Activated CD8-positive, alpha-beta memory T cell treated with anti-CD3 and anti-CD28 coated beads for 24 hours (primary cell): ENCODE measurements around the gene TRIM41.
"Not testable (repeated sequence)": the region's sequence is repeated elsewhere in the genome, so short reads cannot be mapped to it uniquely, and the experiment has no call there.

ENCODE experiments used
- DNase-seq: peaks from one replicate; pipeline ENCODE4 v3.0.0-alpha.2; 2020

Gene TRIM41

DNA sequence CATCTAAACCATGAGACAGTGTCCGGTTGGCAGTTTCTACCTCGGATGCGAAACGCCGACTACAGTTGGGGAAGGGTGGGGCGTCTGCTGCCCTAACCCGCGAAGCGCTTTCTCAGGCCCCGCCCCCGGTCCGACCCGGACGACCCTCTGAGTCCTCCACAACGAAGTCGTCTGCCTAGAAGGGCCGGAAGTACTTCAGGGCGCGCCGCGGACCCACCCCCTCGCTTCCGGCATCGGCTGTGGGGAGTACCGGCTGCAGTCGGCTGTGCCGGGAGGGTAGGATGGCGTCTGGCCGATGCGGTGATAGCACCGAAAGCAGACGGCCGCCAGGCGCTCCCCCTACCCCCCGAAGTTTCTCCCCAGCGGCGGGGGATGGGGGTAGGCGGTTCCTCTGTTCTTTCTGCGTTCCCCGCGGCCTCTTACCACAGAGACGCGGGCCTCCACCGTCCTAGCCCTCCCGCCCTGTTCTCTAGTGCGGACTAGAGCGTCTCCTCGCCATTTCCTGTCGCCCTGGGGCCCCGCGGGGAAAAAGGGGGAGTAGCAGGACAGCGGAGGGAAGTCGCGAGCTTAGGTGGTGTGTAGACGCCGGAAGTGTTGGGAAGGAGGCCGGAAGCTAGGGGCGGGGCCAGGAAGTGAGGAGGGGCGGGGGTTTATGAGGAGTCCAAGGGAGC, at the start of gene TRIM41:
Gene TRIM41 (plus strand): TSS at position 224 of the 671 bp plus-strand sequence. CDS start 719 bp downstream, outside the sequence.
- DNase-seq = peak; percentile 98

DNA sequence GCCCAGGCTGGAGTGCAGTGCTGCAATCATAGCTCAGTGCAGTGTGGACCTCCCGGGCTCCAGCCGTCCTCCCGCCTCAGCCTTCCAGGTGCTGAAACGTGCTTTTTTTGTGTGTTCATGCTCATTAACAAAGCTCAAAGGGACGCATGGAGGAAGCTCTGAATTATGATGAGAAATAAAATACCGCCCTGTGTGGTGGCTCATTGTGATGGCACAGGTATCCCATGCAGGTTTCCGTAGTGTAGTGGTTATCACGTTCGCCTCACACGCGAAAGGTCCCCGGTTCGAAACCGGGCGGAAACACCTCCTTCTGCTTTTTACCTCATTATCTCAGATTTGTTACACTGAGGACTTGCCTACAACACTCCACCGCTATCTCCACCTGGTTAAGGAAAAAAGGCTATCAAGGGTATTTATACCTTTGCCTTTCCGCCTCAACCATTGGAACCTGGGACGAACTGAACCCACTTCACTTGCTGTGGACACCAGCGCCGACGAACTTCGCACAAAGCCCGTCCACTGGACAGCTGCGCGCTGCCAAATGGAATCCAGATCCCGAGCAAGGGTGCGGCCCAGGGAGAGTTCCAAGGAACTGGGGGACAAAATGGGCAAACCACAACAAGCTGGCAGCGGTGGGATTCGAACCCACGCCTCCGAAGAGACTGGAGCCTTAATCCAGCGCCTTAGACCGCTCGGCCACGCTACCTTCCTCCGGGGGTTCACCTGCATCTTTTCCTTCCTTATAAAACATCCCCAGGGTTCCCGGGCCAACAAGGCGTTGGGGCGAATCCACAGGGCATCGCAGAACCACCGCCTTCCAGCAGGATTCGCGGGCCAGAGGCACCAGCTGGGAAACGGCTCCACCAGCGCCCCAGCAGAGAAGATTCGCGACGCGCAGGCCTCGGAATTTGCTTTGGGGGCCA, 49.4 kb upstream of the TRIM41 start:
- DNase-seq = peak; percentile 91

DNA sequence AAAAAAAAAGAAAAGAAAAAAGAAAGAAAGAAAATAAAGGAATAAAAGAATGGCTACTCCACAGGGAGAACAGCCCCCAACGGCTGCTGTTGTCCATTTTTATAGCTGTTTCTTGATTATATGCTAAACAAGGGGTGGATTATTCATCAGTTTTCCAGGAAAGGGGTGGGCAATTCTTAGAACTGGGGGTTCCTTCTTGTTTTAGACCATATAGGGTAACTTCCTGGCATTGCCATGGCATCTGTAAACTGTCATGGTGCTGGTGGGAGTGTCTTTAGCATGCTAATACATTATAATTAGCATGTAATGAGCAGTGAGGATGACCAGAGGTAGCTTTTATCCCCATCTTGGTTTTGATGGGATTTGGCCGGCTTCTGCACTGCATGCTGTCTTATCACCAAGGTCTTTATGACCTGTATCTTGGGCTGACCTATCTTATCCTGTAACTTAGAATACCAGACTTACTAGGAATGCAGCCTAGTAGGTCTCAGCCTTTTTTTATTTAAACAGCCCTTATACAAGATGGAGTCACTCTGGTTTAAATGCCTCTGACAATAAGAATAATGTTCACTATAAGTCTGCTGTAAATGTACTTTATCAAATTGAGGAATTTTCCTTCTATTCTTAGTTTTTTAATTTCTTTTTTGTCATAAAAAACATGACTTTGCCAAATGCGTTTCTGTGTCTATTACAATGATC, 46.7 kb upstream of the TRIM41 start:
- no peak for DNase-seq

DNA sequence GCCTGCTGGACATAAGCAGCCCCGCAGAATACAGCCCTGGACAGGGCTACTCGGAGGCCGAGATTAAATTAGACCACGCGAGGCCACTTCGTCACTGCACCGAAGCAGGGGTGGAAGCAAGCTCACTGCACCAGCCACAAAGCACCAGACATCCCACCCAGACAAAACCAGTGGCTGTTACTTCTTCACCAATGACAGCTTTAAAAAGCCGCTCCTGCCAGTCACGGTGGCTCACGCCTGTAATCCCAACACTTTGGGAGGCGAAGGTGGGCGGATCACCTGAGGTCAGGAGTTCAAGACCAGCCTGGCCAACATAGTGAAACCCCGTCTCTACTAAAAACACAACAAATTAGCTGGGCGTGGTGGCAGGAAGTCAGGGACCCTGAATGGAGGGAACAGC, 45.5 kb upstream of the TRIM41 start:
- DNase-seq = not testable (repeated sequence)

DNA sequence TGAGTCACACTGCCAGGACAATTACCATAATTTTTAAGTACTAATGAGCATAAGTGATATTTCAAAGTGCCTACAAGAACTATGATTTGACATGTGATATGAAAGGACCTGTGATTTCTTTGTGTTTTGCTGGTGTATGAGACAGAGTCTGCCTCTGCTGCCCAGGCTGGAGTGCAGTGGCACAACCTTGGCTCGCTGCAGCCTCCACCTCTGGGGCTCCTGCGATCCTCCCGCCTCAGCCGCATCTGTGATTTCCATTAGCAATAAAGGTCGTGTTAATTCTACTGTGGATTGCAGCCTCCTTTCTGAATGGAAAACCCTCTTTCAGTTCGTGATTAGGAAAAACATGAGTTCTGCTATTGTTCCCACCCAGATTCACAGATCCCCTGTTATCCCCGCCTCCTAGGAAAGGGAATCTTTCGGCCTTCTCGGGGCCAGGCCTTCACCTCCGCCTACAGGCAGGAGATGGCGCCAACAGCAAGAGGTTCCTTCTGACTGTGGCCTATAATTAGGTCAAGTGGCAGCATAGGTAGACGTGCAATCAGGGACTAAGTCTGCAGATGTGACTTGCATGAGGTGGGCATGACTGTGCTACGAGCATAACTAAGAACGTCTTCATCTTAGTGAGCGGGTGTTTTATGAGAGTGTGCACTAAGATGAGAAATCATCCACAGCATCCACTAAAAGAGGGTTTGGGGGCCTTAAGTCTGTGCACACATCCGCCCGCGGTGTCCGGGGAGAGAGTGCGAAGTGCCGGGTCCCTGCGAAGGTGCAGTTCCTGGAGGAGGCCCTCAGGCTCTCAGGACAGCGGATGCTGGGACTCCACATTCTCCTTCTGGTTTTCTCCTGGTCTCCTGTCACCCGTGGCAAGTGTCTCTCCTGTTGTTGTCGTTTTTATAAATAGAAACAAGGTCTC, 41.2 kb upstream of the TRIM41 start:
- DNase-seq = peak; percentile 77

DNA sequence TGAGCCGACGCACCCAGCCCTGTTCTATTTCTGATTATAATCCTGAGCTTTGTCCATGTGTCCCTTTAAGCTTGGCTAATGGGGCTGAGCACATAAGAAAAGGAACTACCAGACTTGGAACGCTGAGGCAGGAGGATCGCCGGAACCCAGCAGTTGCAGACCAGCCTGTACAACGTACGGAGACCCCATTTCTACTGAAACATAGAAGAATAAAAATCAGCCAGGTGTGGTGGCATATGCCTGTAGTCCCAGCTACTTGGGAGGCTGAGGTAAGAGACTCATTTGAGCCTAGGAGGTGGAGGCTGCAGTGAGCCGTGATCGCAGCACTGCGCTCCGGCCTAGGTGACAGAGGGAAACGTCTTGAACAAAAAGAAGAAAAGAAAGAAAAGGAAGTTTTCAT, 40.4 kb upstream of the TRIM41 start:
- no peak for DNase-seq

DNA sequence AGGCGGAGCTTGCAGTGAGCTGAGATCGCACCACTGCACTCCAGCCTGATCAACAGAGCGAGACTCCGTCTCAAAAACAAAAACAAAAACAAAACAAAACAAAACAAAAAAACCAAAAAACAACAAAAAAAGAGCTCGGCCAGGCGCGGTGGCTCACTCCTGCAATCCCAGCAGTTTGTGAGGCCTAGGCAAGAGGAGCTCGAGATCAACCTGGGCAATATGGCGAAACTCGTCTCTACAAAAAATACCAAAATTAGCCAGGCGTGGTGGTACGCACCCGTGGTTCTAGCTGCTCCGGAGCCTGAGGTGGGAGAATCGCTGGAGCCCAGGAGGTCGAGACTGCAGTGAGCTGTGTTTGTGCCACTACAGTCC, 38.2 kb upstream of the TRIM41 start:
- DNase-seq = no peak

DNA sequence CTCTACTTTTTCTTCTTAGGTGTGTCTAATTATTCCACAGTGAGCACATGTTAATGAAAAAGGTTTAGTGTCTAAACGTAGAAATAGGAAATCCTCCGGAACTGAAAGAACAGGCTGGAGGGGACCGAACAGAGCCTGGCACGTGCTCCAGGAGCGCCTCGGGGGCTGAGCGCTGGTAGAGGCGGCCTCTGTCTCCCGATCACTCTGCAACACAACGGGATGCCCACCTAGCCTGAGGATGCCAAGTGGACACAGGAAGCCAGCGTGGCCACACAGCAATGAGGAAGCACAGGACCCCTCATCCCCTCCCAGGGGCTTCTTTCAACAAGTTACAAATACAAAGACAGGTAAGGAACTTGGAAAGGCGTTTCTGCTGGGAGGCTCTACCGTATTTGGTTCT, 37.5 kb upstream of the TRIM41 start:
- DNase-seq = no peak

DNA sequence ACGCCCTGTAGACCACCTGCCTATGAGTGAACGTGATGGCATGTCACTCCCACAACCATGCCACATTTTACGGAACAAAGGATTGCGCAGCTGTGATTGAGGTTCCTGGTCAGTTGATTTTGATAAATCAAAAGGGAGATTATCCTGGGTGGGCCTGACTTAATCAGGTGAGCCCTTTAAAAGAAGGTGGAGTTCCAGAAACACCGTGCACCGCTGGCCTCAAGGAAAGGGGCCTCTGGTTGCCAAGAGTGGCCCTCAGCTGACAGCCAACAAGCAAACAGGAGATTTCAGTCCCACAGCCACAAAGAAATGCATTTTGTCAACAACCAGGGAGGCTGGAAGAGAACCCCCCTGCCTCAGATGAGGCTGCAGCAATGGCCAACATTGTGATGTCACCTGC, 37.1 kb upstream of the TRIM41 start:
- no peak for DNase-seq

DNA sequence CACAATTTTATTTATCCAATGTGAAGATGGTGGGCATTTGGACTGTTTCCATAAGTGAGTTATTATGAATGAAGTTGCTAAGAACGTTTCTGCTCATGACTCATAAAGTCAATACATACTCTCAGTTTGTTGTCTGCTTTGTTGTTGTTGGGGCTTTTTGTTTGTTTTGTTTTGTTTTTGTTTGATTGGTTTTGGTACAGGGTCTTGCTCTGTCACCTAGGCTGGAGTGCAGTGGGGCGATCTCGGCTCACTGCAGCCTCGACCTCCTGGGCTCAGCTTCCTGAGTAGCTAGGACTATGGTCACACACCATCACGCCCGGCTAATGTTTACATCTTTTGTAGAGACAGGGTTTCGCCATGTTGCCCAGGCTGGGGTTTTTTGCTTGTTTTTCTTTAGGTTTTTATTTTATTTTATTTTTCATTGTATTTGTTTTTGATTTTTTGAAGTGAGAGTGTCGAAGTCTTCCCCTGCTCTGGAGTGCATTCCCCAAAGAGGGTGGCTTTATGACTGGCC, 36.0 kb upstream of the TRIM41 start:
- DNase-seq = no peak

DNA sequence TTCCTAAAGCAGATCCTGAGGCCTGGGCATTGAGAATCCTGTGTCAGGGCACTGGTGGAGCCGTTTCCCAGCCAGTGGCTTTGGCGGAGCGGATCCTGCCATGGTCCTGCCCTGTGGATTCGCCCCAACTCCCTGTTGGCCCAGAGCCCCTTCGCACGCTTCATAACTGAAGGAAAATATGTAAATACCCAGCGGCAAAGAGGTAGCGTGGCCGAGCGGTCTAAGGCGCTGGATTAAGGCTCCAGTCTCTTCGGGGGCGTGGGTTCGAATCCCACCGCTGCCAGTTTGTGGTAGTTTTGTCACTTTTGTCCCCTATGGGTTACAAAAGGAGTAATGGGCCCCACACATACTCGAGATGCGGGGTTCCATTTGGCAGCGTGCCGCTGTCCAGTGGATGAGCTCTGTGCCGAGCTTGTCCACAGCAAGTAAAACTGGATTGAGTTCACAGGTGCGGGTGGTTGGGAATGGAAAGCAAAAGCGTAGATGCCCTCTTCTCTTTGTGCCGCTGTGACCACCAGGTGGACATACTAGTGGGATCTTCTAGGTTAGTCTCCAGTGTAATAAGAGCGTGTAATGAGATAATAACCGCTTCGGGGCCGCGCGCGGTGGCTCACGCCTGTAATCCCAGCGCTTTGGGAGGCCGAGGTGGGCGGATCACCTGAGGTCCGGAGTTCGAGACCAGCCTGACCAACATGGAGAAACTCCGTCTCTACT, 35.4 kb upstream of the TRIM41 start:
- peak; percentile 88 for DNase-seq

DNA sequence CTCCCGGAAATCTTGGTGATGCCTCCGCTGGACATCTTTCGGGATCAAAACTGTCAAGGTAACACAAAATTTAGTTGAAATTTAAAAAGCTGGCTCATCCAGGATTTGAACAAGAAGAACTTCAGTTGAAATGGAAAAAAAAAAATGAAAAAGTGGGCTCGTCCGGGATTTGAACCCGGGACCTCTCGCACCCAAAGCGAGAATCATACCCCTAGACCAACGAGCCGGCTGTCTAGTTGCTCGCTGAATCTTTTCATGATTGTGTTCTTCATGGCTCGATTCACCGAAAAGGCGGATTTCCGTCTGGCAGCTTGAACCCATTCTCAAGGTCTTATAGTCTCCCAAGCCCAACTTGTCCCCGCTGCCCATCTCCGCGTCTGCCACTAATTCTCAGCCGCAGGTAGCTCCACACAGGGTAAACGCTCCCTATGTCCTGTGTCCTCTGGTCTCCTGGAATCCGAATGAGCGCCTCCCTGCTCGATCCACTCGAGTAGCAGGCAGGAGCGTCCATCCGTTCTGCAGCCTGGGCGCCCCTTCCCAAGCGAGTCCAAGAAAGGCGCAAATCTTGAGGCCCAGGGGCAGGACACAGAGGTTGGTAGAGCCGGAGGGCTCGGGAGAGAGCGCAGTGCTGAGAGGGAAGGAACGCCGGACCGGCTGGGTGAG, 34.2 kb upstream of the TRIM41 start:
- peak; percentile 95 for DNase-seq

DNA sequence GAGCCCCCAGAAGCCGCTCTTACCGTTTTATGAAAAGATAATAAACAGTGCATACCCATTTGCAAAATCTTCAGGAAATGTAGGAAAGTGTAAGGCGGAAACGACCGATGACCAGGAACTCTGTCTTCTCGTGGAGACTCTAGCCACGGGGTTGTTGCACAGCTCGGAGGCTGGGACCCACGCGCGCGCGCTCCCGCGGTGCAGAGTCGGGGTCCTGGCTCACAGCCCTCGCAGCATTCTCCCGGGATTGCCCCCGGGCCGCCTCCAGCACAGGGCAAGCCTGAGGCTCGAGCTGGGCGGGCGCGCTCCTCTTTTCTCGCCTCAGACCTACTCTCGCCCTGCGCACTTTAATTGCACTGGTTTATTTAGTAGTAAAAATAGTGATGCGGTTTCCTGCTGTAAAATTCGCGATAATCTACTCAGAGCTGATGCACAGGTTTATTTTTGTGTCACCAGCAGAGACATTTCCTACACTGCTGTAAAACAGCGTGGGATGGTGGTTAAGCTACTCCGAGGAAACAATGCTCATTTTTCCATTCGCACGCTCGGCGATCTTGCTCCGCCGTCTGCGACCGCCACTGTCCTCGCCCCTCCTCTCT, 33.6 kb upstream of the TRIM41 start:
- peak; percentile 81 for DNase-seq

DNA sequence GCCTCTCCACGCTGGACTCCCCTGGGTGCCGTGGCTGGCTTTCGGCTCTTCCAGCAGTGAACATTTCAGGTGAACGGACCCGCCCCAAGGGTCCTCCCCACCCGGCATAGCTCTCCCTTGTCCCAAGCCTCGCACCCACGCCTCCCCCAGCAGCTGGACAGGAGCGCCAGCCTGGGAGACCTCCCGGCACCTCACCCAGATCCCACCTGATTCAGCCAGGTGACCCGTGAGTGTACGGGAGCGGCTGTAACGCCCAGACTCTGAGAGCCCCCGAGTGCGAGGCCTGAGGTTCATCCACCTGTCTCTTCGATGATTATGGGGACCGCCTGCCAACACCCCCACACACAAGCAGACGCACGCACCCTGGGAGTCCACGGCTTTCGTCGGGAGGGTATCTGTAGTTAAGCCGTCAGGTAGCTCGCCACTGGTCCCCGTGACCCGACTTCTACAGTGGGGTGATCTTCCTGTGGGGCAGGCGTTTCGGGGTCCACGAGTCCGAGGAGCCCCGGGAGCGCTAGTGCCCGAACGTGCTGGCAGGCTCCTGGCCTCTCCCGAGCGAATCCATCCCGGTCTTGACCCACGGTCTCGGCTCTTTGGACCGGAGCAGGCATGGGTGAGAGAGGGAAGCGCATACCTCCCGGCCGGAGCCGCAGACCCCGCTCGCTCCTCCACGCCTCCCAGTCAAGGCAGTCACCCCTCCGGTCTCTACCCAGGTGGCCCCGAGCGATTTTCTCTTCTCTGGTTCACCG, 32.9 kb upstream of the TRIM41 start:
- DNase-seq = peak; percentile 85

DNA sequence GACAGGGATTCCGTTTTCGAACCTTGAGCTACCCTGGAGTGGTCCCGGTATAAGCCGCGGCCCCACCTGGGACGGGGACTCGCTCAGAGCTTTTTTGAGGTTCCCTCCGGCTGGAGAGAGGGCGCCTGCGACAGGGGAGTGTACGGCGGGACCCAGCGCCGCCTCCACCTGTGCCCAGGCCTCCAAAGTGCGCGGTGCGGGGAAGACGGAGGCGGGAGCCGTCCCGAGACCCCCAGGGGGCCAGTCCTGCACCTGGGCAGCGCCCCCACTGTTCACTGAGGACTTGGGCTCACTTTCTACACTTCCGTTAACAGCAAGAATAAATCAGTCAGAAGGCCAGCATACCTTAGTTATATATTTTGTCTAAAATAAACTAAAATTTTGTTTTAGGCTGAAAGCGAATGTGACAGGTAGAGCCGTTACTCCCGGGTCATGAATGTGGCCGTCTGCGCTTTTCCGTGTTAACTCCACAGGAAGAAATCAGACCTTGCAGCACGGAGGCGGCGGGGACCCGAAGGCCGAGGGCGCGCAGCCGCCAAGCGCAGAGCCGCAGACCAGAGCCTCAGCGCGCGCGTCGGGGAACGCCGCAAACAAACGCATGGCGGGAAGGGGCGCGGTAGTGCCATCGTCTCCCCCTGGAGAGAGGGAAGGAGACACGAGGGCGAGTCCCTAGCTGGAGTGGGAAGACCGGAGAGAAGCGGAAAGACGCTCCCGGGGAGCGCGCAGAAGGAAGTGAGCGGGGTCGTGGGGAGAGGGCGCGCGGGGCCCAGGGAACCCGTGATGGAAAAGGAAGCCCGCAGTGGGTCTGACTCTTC, 32.2 kb upstream of the TRIM41 start:
- peak; percentile 84 for DNase-seq

DNA sequence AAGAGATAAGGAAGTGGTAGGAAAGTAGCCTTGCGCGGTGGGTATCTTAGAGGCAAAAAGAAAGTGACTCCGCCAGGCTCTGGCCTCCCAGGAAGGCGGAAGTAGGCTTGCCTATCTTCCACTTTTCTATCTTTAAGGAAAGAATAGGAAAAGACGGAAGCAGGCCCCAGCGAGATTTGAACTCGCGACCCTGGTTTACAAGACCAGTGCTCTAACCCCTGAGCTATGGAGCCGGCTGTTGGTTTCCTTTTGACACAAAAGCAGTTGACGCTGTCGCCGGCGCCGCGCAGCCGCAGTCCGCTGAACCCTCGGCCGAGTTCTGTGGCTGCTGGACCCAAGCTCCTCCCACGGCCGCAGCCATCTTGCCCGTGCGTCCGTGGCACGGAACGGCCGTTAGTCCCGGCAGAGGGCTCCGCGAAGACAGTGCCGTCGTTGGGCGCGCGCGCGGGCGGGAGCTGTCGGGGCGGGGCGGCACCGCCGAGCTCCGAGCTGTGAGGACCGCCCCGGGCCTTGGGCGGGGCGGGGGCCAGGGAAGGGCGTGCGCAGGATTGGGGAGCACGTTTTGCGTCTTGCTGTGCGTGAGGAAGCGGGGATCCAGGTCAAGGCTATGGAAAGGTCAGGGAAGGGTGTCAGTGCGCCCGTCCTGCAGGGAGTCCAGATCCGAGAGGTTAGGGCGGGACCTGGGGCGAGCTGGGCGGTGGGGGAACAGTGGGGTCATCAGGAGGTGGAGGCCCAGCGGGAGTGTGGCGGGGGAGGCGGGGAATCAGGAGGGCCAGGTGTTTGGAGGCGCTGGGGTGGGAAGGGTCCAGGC, 31.4 kb upstream of the TRIM41 start:
- DNase-seq = peak; percentile 100

DNA sequence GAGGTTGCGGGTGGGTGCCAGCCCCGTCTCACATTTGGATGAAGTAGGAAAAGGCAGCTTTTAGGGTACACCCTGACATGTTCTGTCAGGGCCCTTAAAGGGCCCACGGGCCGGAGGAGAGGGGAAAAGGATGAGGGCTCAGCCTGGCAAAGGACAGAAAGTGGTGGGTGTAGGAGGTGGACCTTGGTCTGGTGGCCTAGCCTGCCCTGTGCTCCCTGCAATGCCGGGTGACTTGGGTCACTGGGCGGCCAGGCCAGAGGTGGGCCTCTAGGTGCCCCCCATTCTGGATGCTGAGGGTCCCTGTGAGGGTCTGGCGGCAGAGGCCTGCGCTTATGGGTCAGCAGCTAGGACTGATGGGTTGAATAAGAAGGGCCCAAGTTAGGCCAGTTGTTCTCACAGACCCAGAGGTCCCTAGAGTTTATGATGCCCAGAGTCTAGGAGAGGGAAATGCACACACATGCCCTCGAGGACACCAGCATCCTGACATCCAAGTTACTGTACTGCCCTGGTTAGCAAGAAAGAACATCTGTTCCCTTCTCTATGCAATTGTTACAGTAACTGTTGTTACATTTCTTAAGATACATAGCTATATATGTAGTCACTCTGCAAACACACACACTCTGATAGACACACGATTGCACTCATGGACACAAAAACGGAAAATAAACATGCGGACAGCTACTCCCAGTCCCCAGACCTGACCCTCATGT, 30.6 kb upstream of the TRIM41 start:
- DNase-seq = no peak
